GM23338 (cell line): ENCODE results near the gene EGFL7. TPM values are rescaled to one million over a fixed set of nuclear protein-coding genes. Genes with fewer than 3 reads are reported as not detected.

ENCODE experiments used
- ATAC-seq: fragments of 200-7000 bp; cut with Tn5 transposase; 3 replicates; pipeline ENCODE4 v1.9.1; 2020
- DNase-seq: peaks from one replicate; pipeline ENCODE4 v3.0.0-alpha.2; 2015; ENCODE audit warnings: low spot score
- H2AFZ ChIP-seq: fragments of 200-600 bp; sonication (generic); 2 replicates; pipeline ENCODE4 v1.8.0; 2016; ENCODE audit warnings: antibody characterized with exemption, mild to moderate bottlenecking, moderate library complexity
- H3F3A ChIP-seq: fragments of 200-600 bp; sonication (generic); replicated peaks from 2 replicates; pipeline ENCODE4 v1.8.0; 2017; ENCODE audit warnings: antibody characterized with exemption, mixed run types, low read depth
- H3K27ac ChIP-seq: fragments of 200-600 bp; sonication (generic); 2 replicates; pipeline ENCODE4 v1.6.1; 2016; ENCODE audit warnings: low read depth
- H3K27me3 ChIP-seq: fragments of 200-600 bp; sonication (generic); 2 replicates; pipeline ENCODE4 v1.8.0; 2016; ENCODE audit warnings: mild to moderate bottlenecking, mixed run types, moderate library complexity; ENCODE audit not compliant: insufficient read depth
- H3K36me3 ChIP-seq: fragments of 200-600 bp; sonication (generic); 2 replicates; pipeline ENCODE4 v1.8.0; 2016; ENCODE audit warnings: mild to moderate bottlenecking; ENCODE audit not compliant: insufficient read depth
- H3K4me1 ChIP-seq: fragments of 200-600 bp; sonication (generic); 2 replicates; pipeline ENCODE4 v1.8.0; 2016; ENCODE audit warnings: mild to moderate bottlenecking, moderate library complexity; ENCODE audit not compliant: insufficient read depth
- H3K4me2 ChIP-seq: fragments of 200-600 bp; sonication (generic); 2 replicates; pipeline ENCODE4 v1.7.1; 2017; ENCODE audit warnings: mixed run types
- H3K4me3 ChIP-seq: fragments of 200-600 bp; sonication (generic); 2 replicates; pipeline ENCODE4 v1.6.1; 2016; ENCODE audit warnings: mixed run types
- H3K79me2 ChIP-seq: fragments of 200-600 bp; sonication (generic); replicated peaks from 2 replicates; pipeline ENCODE4 v1.8.0; 2017; ENCODE audit warnings: mild to moderate bottlenecking; ENCODE audit not compliant: insufficient read depth
- H3K9me2 ChIP-seq: fragments of 200-600 bp; sonication (generic); 2 replicates; pipeline ENCODE4 v1.8.0; 2017; ENCODE audit not compliant: insufficient read depth
- H4K20me1 ChIP-seq: fragments of 200-600 bp; sonication (generic); replicated peaks from 2 replicates; pipeline ENCODE4 v1.8.0; 2017; ENCODE audit warnings: mild to moderate bottlenecking; ENCODE audit not compliant: insufficient read depth
- H3K27ac Mint-ChIP-seq: 2 replicates; pipeline ENCODE4 v1.8.0; 2020; ENCODE audit warnings: inconsistent platforms, mild to moderate bottlenecking, moderate library complexity, mixed read lengths
- H3K27me3 Mint-ChIP-seq: 3 replicates; pipeline ENCODE4 v1.8.0; 2022; ENCODE audit warnings: low read depth, mild to moderate bottlenecking, moderate library complexity, mixed read lengths, inconsistent platforms; ENCODE audit not compliant: insufficient read depth, poor library complexity
- H3K36me3 Mint-ChIP-seq: 3 replicates; pipeline ENCODE4 v1.8.0; 2021; ENCODE audit warnings: low read depth, mild to moderate bottlenecking, inconsistent platforms, moderate library complexity, mixed read lengths
- H3K4me1 Mint-ChIP-seq: 3 replicates; pipeline ENCODE4 v1.8.0; 2020; ENCODE audit warnings: mild to moderate bottlenecking, inconsistent platforms, mixed read lengths
- H3K4me3 Mint-ChIP-seq: 3 replicates; pipeline ENCODE4 v1.8.0; 2021; ENCODE audit warnings: moderate library complexity, mild to moderate bottlenecking, inconsistent platforms, mixed read lengths
- H3K9me3 Mint-ChIP-seq: 3 replicates; pipeline ENCODE4 v1.8.0; 2020; ENCODE audit warnings: moderate library complexity, mild to moderate bottlenecking, inconsistent platforms, mixed read lengths
- CREB1 ChIP-seq: fragments of 250-450 bp; sonication (Bioruptor Pico); IDR thresholded peaks from 2 replicates; pipeline ENCODE4 v1.5.0; 2020; ENCODE audit warnings: low read depth, mild to moderate bottlenecking, moderate library complexity
- ETS1 ChIP-seq: IDR thresholded peaks from 2 replicates; pipeline ENCODE4 v1.6.1; 2016; ENCODE audit warnings: antibody characterized with exemption
- EZH2 ChIP-seq: fragments of 200-600 bp; sonication (generic); IDR thresholded peaks from one replicate; pipeline ENCODE4 v1.8.0; 2017; ENCODE audit warnings: antibody characterized with exemption, mild to moderate bottlenecking, low read depth; ENCODE audit not compliant: unreplicated experiment
- EZH2phosphoT487 ChIP-seq: fragments of 200-600 bp; sonication (generic); IDR thresholded peaks from one replicate; pipeline ENCODE4 v1.8.1; 2018; ENCODE audit warnings: antibody characterized with exemption; ENCODE audit not compliant: unreplicated experiment
- REST ChIP-seq: IDR thresholded peaks from one replicate; pipeline ENCODE4 v1.6.1; 2018; ENCODE audit warnings: antibody characterized with exemption; ENCODE audit not compliant: unreplicated experiment
- STAT1 ChIP-seq: IDR thresholded peaks from one replicate; pipeline ENCODE4 v1.6.1; 2016; ENCODE audit warnings: antibody characterized with exemption; ENCODE audit not compliant: unreplicated experiment
- ZNF114 ChIP-seq: fragments of 250-450 bp; sonication (Bioruptor Pico); IDR thresholded peaks from 2 replicates; pipeline ENCODE4 v1.5.0; 2020; ENCODE audit warnings: mild to moderate bottlenecking, moderate library complexity
- ZNF331 ChIP-seq: fragments of 250-450 bp; sonication (Bioruptor Pico); IDR thresholded peaks from 2 replicates; pipeline ENCODE4 v1.5.0; 2020; ENCODE audit warnings: low read depth, mild to moderate bottlenecking, moderate library complexity
- ZNF462 ChIP-seq: fragments of 250-450 bp; sonication (Bioruptor Pico); IDR thresholded peaks from 2 replicates; pipeline ENCODE4 v1.5.0; 2020; ENCODE audit warnings: mild to moderate bottlenecking, moderate library complexity
- polyA plus RNA-seq: library from polyadenylated mRNA; unstranded; fragments of >200 nt; fragmentation: Nextera tagmentation; extraction: Ambion mirVana; gene quantifications from 2 replicates; pipeline ENCODE4 v1.2.1, GENCODE V29; 2016
- total RNA-seq: library from RNA; depleted of rRNA; stranded (reverse); fragments of >200 nt; shearing (Covaris generic); gene quantifications from 2 replicates; pipeline ENCODE4 v1.2.3, GENCODE V29; 2014

EGFL7 gene
- total and polyA plus RNA-seq, 2 experiments from 2014 or later, result 44.4 to 60.8 TPM

- Histone ChIP-seq H4K20me1 (no peaks in the 10 kb centered on the region), H3K9me2 (no peaks in the 10 kb centered on the region), H3K79me2 (no peaks in the 10 kb centered on the region), H3K4me2 (no peak overlapping the region), H3K4me3 (no peak overlapping the region), H3K36me3 (no peaks in the 10 kb centered on the region), H3F3A (no peaks in the 10 kb centered on the region), H3K27me3 (no peaks in the 10 kb centered on the region), H3K27ac (no peak overlapping the region), H3K4me1 (no peaks in the 10 kb centered on the region), H2AFZ (no peak overlapping the region)
- TF ChIP-seq CREB1 (CRISPR knock-in tag), result no peak
- TF ChIP-seq STAT1, result no peak
- TF ChIP-seq REST, result no peak
- no peak for TF ChIP-seq EZH2
- no peak for TF ChIP-seq EZH2phosphoT487
- no peak for TF ChIP-seq ETS1
- TF ChIP-seq ZNF114, result no peak
- TF ChIP-seq ZNF462, result no peak
- TF ChIP-seq ZNF331 (CRISPR knock-in tag), result no peak
- peaks cover 3% of the 10 kb centered on the region; the same call in 1 of the 3 replicates for H3K4me1 Mint-ChIP-seq
- H3K9me3 Mint-ChIP-seq, result no peaks in the 10 kb centered on the region
- ATAC-seq (no peak), DNase-seq (no peak)
- peaks cover 4% of the 10 kb centered on the region for H3K27me3 Mint-ChIP-seq
- H3K27ac Mint-ChIP-seq, result no peak overlapping the region
- no peaks in the 10 kb centered on the region for H3K36me3 Mint-ChIP-seq
- H3K4me3 Mint-ChIP-seq, result no peak overlapping the region
These were observed 8.5 kb downstream of the EGFL7 start for GRCh38 chr9:136671254-136671614.
